ENCODE measurements around the gene TBX4.

TBX4 gene

DNA sequence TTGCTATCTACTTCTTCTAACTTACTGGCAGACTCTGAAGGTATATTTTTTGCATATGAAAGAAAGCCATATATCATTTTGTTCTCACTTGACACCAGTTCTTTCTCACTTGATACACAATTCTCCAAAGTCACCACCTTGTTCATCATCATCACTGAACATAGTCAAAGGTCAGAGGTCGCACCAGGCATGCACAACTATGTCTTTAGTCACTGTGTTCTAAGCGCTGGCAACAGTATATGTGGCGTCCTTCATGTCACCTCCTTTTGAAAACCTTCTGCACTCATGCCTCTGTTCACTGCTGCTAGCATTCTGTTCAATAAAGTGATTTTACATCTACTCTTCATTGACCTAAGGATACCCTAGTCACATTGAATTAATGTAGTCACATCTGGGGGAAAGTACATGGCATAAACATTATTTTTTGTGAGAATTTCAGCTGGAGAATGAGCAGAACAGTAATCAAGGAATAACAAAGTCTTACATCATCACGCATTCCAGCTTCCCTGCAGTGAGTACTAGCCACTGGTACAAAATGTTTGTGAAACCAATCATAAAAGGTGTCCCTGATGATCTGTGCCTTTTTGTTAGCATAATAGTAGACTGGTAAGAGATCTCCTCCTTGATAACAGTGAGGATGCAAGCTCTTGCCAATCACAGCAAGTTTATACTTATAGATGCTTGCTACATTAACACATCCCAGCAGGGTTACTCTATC is 20.5 kb upstream of the TBX4 start:
- H3K9me3 ChIP-seq (ENCODE audit: insufficient read depth, low read depth, low read length): peaks cover 5% of the 10 kb centered on the region; the same call in 1 of the 2 replicates
- no peaks in the 10 kb centered on the region for H3K9me2 ChIP-seq (replicated peaks; ENCODE audit: low read depth, low read length)
- no peaks in the 10 kb centered on the region for H3K36me3 ChIP-seq (ENCODE audit: insufficient read depth, low read length)
- no peaks in the 10 kb centered on the region for H4K20me1 ChIP-seq (ENCODE audit: insufficient read depth, low read length, poor library complexity, severe bottlenecking)
- no peak overlapping the region for H3K9ac ChIP-seq (ENCODE audit: low read depth, low read length, poor library complexity, severe bottlenecking)
- no peak overlapping the region for H2AFZ ChIP-seq (ENCODE audit: low read length)
- TF ChIP-seq, protein P1, sequence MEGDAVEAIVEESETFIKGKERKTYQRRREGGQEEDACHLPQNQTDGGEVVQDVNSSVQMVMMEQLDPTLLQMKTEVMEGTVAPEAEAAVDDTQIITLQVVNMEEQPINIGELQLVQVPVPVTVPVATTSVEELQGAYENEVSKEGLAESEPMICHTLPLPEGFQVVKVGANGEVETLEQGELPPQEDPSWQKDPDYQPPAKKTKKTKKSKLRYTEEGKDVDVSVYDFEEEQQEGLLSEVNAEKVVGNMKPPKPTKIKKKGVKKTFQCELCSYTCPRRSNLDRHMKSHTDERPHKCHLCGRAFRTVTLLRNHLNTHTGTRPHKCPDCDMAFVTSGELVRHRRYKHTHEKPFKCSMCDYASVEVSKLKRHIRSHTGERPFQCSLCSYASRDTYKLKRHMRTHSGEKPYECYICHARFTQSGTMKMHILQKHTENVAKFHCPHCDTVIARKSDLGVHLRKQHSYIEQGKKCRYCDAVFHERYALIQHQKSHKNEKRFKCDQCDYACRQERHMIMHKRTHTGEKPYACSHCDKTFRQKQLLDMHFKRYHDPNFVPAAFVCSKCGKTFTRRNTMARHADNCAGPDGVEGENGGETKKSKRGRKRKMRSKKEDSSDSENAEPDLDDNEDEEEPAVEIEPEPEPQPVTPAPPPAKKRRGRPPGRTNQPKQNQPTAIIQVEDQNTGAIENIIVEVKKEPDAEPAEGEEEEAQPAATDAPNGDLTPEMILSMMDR (conservative IDR thresholded peaks at IDR 0.05; ENCODE audit: low read length): no peak
- TF ChIP-seq EZH2phosphoT487 (IDR thresholded peaks at IDR 0.05; ENCODE audit: borderline replicate concordance): no peak
- H3K4me2 ChIP-seq (ENCODE audit: low read depth, low read length, poor library complexity, severe bottlenecking): no peak overlapping the region
- no peak overlapping the region for H3K4me3 ChIP-seq (ENCODE audit: low read length, poor library complexity, severe bottlenecking)
- no peaks in the 10 kb centered on the region for H3F3A ChIP-seq (ENCODE audit: low read depth)
- no peaks in the 10 kb centered on the region for H3K4me1 ChIP-seq (ENCODE audit: insufficient read depth, low read length, poor library complexity, severe bottlenecking)
- H3K79me2 ChIP-seq (ENCODE audit: insufficient read depth, low read length): no peaks in the 10 kb centered on the region
- H3K27me3 ChIP-seq (ENCODE audit: insufficient read depth, low read length, poor library complexity, severe bottlenecking): peaks cover 8% of the 10 kb centered on the region

DNA sequence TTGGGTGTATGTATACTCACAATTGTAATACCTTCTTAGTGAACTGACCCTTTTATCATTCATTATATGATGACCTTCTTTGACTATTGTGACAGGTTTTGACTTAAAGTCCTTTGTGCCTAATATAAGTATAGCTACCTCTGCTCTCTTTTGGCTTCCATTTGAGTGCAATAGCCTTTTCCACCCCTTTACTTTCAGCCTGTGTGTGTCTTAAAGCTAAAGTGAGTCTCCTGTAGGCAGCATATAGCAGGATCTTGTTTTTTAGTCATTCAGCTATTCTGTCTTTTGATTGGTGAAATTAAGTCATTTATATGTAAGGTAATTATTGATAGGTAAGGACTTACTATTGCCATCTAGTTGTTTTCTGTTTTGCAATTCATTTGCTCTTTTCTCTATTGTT is 15.9 kb upstream of the TBX4 start:
- no peaks in the 10 kb centered on the region for H3K36me3 ChIP-seq (ENCODE audit: insufficient read depth, low read length)
- H3K79me2 ChIP-seq (ENCODE audit: insufficient read depth, low read length): no peaks in the 10 kb centered on the region
- peaks cover 15% of the 10 kb centered on the region; the same call in 1 of the 2 replicates for H3K9me3 ChIP-seq (ENCODE audit: insufficient read depth, low read depth, low read length)
- peaks cover 8% of the 10 kb centered on the region for H3K27me3 ChIP-seq (ENCODE audit: insufficient read depth, low read length, poor library complexity, severe bottlenecking)
- no peak overlapping the region for H3K4me2 ChIP-seq (ENCODE audit: low read depth, low read length, poor library complexity, severe bottlenecking)
- H3K9me2 ChIP-seq (replicated peaks; ENCODE audit: low read depth, low read length): no peaks in the 10 kb centered on the region
- H3F3A ChIP-seq (ENCODE audit: low read depth): no peaks in the 10 kb centered on the region
- H3K4me1 ChIP-seq (ENCODE audit: insufficient read depth, low read length, poor library complexity, severe bottlenecking): no peaks in the 10 kb centered on the region
- no peak overlapping the region for H3K4me3 ChIP-seq (ENCODE audit: low read length, poor library complexity, severe bottlenecking)
- no peak overlapping the region for H2AFZ ChIP-seq (ENCODE audit: low read length)
- no peak overlapping the region for H3K9ac ChIP-seq (ENCODE audit: low read depth, low read length, poor library complexity, severe bottlenecking)
- TF ChIP-seq, protein P1 (conservative IDR thresholded peaks at IDR 0.05; ENCODE audit: low read length): no peak
- no peak for TF ChIP-seq EZH2phosphoT487 (IDR thresholded peaks at IDR 0.05; ENCODE audit: borderline replicate concordance)
- H4K20me1 ChIP-seq (ENCODE audit: insufficient read depth, low read length, poor library complexity, severe bottlenecking): no peaks in the 10 kb centered on the region

DNA sequence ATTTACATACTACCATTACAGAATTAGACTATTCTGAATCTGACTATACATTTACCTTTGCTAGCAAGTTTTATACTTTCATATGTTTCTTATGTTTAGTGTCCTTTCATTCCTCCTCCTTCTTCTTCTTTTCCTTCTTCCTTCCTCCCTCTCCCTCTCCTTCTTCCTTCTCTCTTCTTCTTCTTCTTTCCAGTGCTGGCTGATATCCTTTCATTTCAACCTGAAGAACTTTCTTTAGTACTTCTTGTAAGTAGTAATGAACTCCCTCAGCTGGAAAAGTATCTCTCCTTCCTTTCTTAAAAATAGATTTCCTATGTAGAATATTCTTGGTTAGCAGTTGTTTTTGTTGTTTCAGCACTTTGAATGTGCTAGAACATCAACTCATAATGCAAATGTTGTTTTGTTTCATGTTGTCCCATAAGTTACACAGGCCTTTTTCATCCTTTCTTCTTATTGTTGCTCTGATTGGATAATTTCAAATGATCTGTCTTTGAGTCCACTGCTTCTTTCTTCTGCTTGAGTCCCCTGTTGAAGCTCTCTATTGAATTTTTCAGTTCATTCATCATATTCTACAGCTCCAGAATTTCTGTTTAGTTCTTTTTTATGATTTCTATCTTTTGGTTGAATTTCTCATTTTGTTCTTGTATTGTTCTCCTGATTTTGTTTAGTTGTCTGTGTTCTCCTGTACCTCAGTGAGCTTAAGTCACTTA is 15.1 kb upstream of the TBX4 start:
- Histone ChIP-seq H2AFZ (ENCODE audit: low read length) (no peak overlapping the region), H3K9me3 (ENCODE audit: insufficient read depth, low read depth, low read length) (peaks cover 15% of the 10 kb centered on the region; the same call in 1 of the 2 replicates), H3K4me1 (ENCODE audit: insufficient read depth, low read length, poor library complexity, severe bottlenecking) (no peaks in the 10 kb centered on the region), H3F3A (ENCODE audit: low read depth) (no peaks in the 10 kb centered on the region), H3K9me2 (replicated peaks; ENCODE audit: low read depth, low read length) (no peaks in the 10 kb centered on the region), H3K79me2 (ENCODE audit: insufficient read depth, low read length) (no peaks in the 10 kb centered on the region), H3K9ac (ENCODE audit: low read depth, low read length, poor library complexity, severe bottlenecking) (no peak overlapping the region), H3K36me3 (ENCODE audit: insufficient read depth, low read length) (no peaks in the 10 kb centered on the region), H3K4me3 (ENCODE audit: low read length, poor library complexity, severe bottlenecking) (no peak overlapping the region), H4K20me1 (ENCODE audit: insufficient read depth, low read length, poor library complexity, severe bottlenecking) (no peaks in the 10 kb centered on the region), H3K4me2 (ENCODE audit: low read depth, low read length, poor library complexity, severe bottlenecking) (no peak overlapping the region), H3K27me3 (ENCODE audit: insufficient read depth, low read length, poor library complexity, severe bottlenecking) (peaks cover 8% of the 10 kb centered on the region)
- no peak for TF ChIP-seq EZH2phosphoT487 (IDR thresholded peaks at IDR 0.05; ENCODE audit: borderline replicate concordance)
- TF ChIP-seq, protein P1 (conservative IDR thresholded peaks at IDR 0.05; ENCODE audit: low read length): no peak
